Neuronal stem cell (in vitro differentiated cells): ENCODE data around the gene STK32C.

Source experiments
- DNase-seq: peaks from one replicate; pipeline ENCODE4 v3.0.0-alpha.2; 2013; ENCODE audit warnings: low spot score
- H2AFZ ChIP-seq: one replicate; pipeline ENCODE4 v1.6.1; 2013; ENCODE audit warnings: mild to moderate bottlenecking, low read length, inconsistent platforms
- H2AK5ac ChIP-seq: 2 replicates; pipeline ENCODE4 v1.6.1; 2013; ENCODE audit warnings: low read depth, mild to moderate bottlenecking, inconsistent platforms, low read length, moderate library complexity, mixed read lengths
- H2BK120ac ChIP-seq: 2 replicates; pipeline ENCODE4 v1.6.1; 2013; ENCODE audit warnings: low read depth, mild to moderate bottlenecking, inconsistent platforms, low read length, moderate library complexity, mixed read lengths
- H2BK12ac ChIP-seq: one replicate; pipeline ENCODE4 v1.6.1; 2013; ENCODE audit warnings: low read length, inconsistent platforms
- H2BK15ac ChIP-seq: 2 replicates; pipeline ENCODE4 v1.6.1; 2013; ENCODE audit warnings: mild to moderate bottlenecking, low read length, inconsistent platforms, mixed read lengths
- H2BK5ac ChIP-seq: one replicate; pipeline ENCODE4 v1.6.1; 2013; ENCODE audit warnings: inconsistent platforms, mild to moderate bottlenecking, low read length, moderate library complexity
- H3K14ac ChIP-seq: one replicate; pipeline ENCODE4 v1.6.1; 2013; ENCODE audit warnings: low read length, inconsistent platforms
- H3K18ac ChIP-seq: 2 replicates; pipeline ENCODE4 v1.6.1; 2013; ENCODE audit warnings: low read length, inconsistent platforms
- H3K23ac ChIP-seq: 2 replicates; pipeline ENCODE4 v1.6.1; 2013; ENCODE audit warnings: low read depth, mild to moderate bottlenecking, mixed read lengths, low read length, inconsistent platforms; ENCODE audit not compliant: poor library complexity
- H3K27ac ChIP-seq: replicated peaks from 3 replicates; pipeline ENCODE4 v1.5.1; 2013; ENCODE audit warnings: low read length, inconsistent platforms
- H3K27me3 ChIP-seq, 3 experiments: 2 replicates each; pipeline ENCODE4 v1.6.1; 2013; ENCODE audit warnings: low read length in 3 of 3, mild to moderate bottlenecking in 2 of 3, inconsistent platforms in 1 of 3, low read depth in 1 of 3, mixed read lengths in 1 of 3, moderate library complexity in 1 of 3; ENCODE audit not compliant: control insufficient read depth in 3 of 3, insufficient read depth in 3 of 3
- H3K36me3 ChIP-seq, 2 donors: replicated peaks in 1 of 2; 2 replicates each; pipeline ENCODE4 v1.6.1; 2013; ENCODE audit warnings: low read length in 2 of 2; ENCODE audit not compliant: control insufficient read depth in 2 of 2, insufficient read depth in 2 of 2
- H3K4ac ChIP-seq: 2 replicates; pipeline ENCODE4 v1.6.1; 2013; ENCODE audit warnings: inconsistent platforms, mild to moderate bottlenecking, low read length, moderate library complexity
- H3K4me1 ChIP-seq, 2 donors: 1 replicate in 1 of 2; 2 replicates in 1 of 2; pipeline ENCODE4 v1.6.1; 2013; ENCODE audit warnings: low read length in 2 of 2, low read depth in 1 of 2; ENCODE audit not compliant: control insufficient read depth in 2 of 2, insufficient read depth in 1 of 2
- H3K4me2 ChIP-seq: one replicate; pipeline ENCODE4 v1.6.1; 2013; ENCODE audit warnings: mild to moderate bottlenecking, low read length, inconsistent platforms; ENCODE audit not compliant: insufficient read depth, poor library complexity, severe bottlenecking
- H3K4me3 ChIP-seq, 2 donors: 2 replicates each; pipeline ENCODE4 v1.5.1; 2013; ENCODE audit warnings: low read length in 2 of 2, mild to moderate bottlenecking in 2 of 2, inconsistent platforms in 1 of 2, moderate library complexity in 1 of 2
- H3K79me1 ChIP-seq: one replicate; pipeline ENCODE4 v1.6.1; 2013; ENCODE audit warnings: low read depth, mild to moderate bottlenecking, inconsistent platforms, low read length, moderate library complexity
- H3K9ac ChIP-seq: one replicate; pipeline ENCODE4 v1.6.1; 2013; ENCODE audit warnings: mild to moderate bottlenecking, low read depth, low read length, inconsistent platforms; ENCODE audit not compliant: poor library complexity
- H3K9me3 ChIP-seq, 2 donors: replicated peaks in 1 of 2; 2 replicates each; pipeline versions ENCODE3 to v1.6.1; 2013; ENCODE audit warnings: low read length in 2 of 2, mild to moderate bottlenecking in 2 of 2, inconsistent platforms in 1 of 2, low read depth in 1 of 2, mixed read lengths in 1 of 2, moderate library complexity in 1 of 2; ENCODE audit not compliant: control insufficient read depth in 2 of 2, insufficient read depth in 1 of 2
- H4K8ac ChIP-seq: one replicate; pipeline ENCODE4 v1.6.1; 2013; ENCODE audit warnings: low read depth, mild to moderate bottlenecking, inconsistent platforms, low read length, moderate library complexity
- H4K91ac ChIP-seq: one replicate; pipeline ENCODE4 v1.6.1; 2013; ENCODE audit warnings: low read length, low read depth, mild to moderate bottlenecking, inconsistent platforms; ENCODE audit not compliant: poor library complexity
- WGBS, 2 donors: extraction: QIAGEN DNeasy Blood & Tissue Kit; methylation state at CpG; one replicate each; pipeline ENCODE4 v1.1.7; 2013; ENCODE audit warnings: missing lambda C conversion rate in 2 of 2, mixed read lengths in 1 of 2; ENCODE audit not compliant: insufficient read length in 2 of 2, insufficient replicate concordance in 1 of 2; ENCODE audit errors: extremely low coverage in 2 of 2; 5-methylcytosine and 5-hydroxymethylcytosine counted together

Gene STK32C

DNA sequence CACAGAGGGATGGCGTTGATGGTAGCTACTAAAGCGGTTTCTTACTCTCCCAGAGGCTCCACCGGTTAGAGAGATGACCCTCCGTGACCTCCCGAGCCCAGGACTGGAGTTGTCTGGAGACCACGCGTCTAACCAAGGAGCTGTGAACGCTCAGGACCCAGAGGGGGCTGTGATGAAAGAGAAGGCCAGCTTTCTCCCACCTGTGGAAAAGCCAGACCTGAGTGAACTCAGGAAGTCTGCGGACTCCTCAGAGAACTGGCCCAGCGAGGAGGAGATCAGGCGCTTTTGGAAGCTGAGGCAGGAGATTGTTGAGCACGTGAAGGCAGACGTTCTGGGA, 40.1 kb upstream of the STK32C start:
- Histone ChIP-seq H3K9me3 (peaks cover 2% of the 10 kb centered on the region in 2 donors), H4K8ac (no peak overlapping the region), H3K27me3 (no peaks in the 10 kb centered on the region), H3K14ac (no peak overlapping the region), H4K91ac (no peak overlapping the region), H2BK5ac (no peak overlapping the region), H3K79me1 (no peaks in the 10 kb centered on the region), H2BK15ac (no peak overlapping the region), H3K9ac (no peak overlapping the region), H2BK120ac (no peak overlapping the region), H3K18ac (no peak overlapping the region), H3K4me1 (no peaks in the 10 kb centered on the region), H3K4ac (no peak overlapping the region), H3K23ac (peak overlapping the region; percentile 34), H2BK12ac (no peak overlapping the region), H3K4me3 (no peak overlapping the region), H3K36me3 (peaks cover 4 to 72% of the 10 kb centered on the region in 2 donors), H3K4me2 (no peak overlapping the region), H3K27ac (no peak overlapping the region), H2AK5ac (peak overlapping the region; percentile 61), H2AFZ (no peak overlapping the region)
- WGBS, 2 donors = no CpG with 5 or more reads among the region's 13 CpGs
- DNase-seq = no peak

DNA sequence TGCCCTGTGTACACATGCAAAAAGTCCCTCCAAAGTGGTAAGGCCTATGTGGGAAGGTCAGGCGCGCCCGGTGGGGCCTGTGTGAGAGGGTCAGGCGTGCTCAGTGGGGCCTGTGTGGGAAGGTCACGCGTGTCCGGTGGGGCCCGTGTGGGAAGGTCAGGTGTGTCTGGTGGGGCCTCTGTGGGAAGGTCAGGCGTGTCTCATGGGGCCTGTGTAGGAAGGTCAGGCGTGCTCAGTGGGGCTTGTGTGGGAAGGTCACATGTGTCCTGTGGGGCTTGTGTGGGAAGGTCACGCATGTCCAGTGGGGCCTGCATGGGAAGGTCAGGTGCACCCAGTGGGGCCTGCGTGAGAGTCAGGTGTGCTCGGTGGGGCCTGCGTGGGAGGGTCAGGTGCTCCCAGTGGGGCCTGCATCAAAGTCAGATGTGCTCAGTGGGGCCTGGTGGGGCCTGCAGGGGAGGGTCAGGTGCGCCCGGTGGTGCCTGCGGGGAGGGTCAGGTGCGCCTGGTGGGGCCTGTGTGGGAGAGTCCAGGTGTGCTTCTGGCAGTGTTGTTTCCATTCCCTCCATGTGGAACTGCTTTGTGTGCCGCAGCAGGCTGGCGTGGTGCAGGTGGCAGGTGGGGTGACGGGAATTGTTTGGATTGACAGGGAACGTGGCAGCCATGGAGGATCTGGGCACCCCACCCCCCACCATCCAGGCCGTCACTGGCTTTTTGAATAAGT, 39.6 kb upstream of the STK32C start:
- Histone ChIP-seq H3K23ac (peak overlapping the region; percentile 34), H3K79me1 (no peaks in the 10 kb centered on the region), H3K36me3 (peaks cover 4 to 75% of the 10 kb centered on the region in 2 donors), H3K27me3 (no peaks in the 10 kb centered on the region), H3K4me1 (no peaks in the 10 kb centered on the region), H4K8ac (peak overlapping the region; percentile 3), H3K4ac (no peak overlapping the region), H3K4me2 (no peak overlapping the region), H4K91ac (no peak overlapping the region), H2AFZ (no peak overlapping the region), H3K27ac (no peak overlapping the region), H3K9ac (no peak overlapping the region), H2BK12ac (peak overlapping the region; percentile 58), H2BK15ac (no peak overlapping the region), H3K18ac (peak overlapping the region; percentile 76), H2BK120ac (no peak overlapping the region), H2AK5ac (peak overlapping the region; percentile 61), H3K4me3 (no peak overlapping the region), H3K14ac (no peak overlapping the region), H2BK5ac (no peak overlapping the region), H3K9me3 (peaks cover 3 to 7% of the 10 kb centered on the region in 2 donors)
- WGBS, 2 donors = no CpG with 5 or more reads among the region's 23 CpGs
- DNase-seq = no peak

DNA sequence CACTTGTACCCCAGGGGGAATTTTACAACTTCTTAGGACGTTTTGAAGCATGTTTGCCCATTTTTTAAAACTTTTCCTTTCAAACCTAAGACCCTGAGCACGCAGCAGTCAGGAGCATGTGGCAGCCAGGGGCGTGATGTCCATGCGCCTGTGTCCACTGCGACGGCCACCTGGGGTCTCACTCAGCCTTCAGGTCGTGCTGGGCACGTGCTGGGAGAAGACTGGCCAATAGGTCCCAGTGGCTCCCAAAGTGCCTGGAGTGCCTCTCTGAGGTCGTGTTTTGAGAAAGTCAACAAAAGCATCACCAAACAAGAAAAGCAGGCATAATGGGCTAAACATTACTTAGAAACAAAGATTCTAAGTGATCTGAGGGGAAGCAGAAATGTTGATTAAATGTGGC, 39.1 kb upstream of the STK32C start:
- H3K14ac ChIP-seq = no peak overlapping the region
- no peaks in the 10 kb centered on the region for H3K27me3 ChIP-seq
- H4K91ac ChIP-seq = no peak overlapping the region
- no peak overlapping the region for H2BK120ac ChIP-seq
- no peak overlapping the region for H3K4me3 ChIP-seq
- H3K18ac ChIP-seq = no peak overlapping the region
- H2BK5ac ChIP-seq = no peak overlapping the region
- no peak overlapping the region for H3K27ac ChIP-seq
- no peak overlapping the region for H3K4me2 ChIP-seq
- H3K4me1 ChIP-seq = no peaks in the 10 kb centered on the region
- no CpG with 5 or more reads among the region's 9 CpGs for WGBS, 2 donors
- no peak overlapping the region for H2BK12ac ChIP-seq
- no peak overlapping the region for H2AFZ ChIP-seq
- no peaks in the 10 kb centered on the region for H3K79me1 ChIP-seq
- no peak overlapping the region for H2BK15ac ChIP-seq
- H3K9ac ChIP-seq = no peak overlapping the region
- H3K36me3 ChIP-seq = peaks cover 5 to 79% of the 10 kb centered on the region in 2 donors
- no peak overlapping the region for H3K4ac ChIP-seq
- H3K9me3 ChIP-seq = peaks cover 4 to 10% of the 10 kb centered on the region in 2 donors
- no peak for DNase-seq
- no peak overlapping the region for H4K8ac ChIP-seq
- no peak overlapping the region for H2AK5ac ChIP-seq
- H3K23ac ChIP-seq = no peak overlapping the region

DNA sequence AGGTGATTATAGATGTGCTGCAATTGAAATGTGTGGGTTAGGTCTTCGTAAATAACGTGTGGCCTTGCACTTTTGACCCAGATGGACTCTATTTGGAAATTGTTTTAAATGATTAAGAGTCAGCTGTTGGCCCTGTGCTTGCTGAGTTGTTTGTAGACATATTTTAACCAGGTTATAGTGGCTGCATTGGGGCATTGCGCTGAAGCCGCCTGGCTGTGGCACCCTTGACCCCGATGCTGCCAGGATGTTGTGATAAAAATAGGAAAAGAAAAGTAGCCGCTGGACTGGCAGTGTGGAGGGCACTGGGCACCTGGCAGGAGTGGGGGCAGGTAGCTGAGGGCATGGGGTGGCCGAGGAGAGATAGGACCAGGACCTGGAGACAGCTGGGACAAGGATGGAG, 37.6 kb upstream of the STK32C start:
- no CpG with 5 or more reads among the region's 7 CpGs for WGBS, 2 donors
- Histone ChIP-seq H3K27ac (no peak overlapping the region), H3K27me3 (no peaks in the 10 kb centered on the region), H2BK5ac (no peak overlapping the region), H3K4me3 (no peak overlapping the region), H3K79me1 (no peaks in the 10 kb centered on the region), H3K4me1 (no peaks in the 10 kb centered on the region), H3K36me3 (peaks cover 5 to 74% of the 10 kb centered on the region in 2 donors), H3K14ac (no peak overlapping the region), H2BK120ac (no peak overlapping the region), H3K9ac (peak overlapping the region; percentile 21), H3K9me3 (peaks cover 4 to 10% of the 10 kb centered on the region in 2 donors), H2BK15ac (no peak overlapping the region), H3K23ac (no peak overlapping the region), H4K8ac (no peak overlapping the region), H3K4ac (peak overlapping the region; percentile 23), H3K4me2 (no peak overlapping the region), H4K91ac (no peak overlapping the region), H3K18ac (no peak overlapping the region), H2AK5ac (no peak overlapping the region), H2AFZ (no peak overlapping the region), H2BK12ac (peak overlapping the region; percentile 22)
- no peak for DNase-seq
